ENCODE data around the gene NPAS3.

- TF ChIP-seq, protein P1, sequence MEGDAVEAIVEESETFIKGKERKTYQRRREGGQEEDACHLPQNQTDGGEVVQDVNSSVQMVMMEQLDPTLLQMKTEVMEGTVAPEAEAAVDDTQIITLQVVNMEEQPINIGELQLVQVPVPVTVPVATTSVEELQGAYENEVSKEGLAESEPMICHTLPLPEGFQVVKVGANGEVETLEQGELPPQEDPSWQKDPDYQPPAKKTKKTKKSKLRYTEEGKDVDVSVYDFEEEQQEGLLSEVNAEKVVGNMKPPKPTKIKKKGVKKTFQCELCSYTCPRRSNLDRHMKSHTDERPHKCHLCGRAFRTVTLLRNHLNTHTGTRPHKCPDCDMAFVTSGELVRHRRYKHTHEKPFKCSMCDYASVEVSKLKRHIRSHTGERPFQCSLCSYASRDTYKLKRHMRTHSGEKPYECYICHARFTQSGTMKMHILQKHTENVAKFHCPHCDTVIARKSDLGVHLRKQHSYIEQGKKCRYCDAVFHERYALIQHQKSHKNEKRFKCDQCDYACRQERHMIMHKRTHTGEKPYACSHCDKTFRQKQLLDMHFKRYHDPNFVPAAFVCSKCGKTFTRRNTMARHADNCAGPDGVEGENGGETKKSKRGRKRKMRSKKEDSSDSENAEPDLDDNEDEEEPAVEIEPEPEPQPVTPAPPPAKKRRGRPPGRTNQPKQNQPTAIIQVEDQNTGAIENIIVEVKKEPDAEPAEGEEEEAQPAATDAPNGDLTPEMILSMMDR (IDR thresholded peaks at IDR 0.05) = no peak
- no peak for TF ChIP-seq EP300 (IDR thresholded peaks at IDR 0.05)
These were observed 100.6 kb downstream of the NPAS3 start for GRCh38 chr14:33039311-33039710.

Measured in sigmoid colon (tissue), 4 donors.